LNCAP (cell line): Measurements from ENCODE around the gene SLC39A3.

Experiments
- CTCF ChIP-seq: fragments of 450-650 bp; IDR thresholded peaks from 2 replicates; pipeline ENCODE4 v1.5.1; 2017; ENCODE audit warnings: mild to moderate bottlenecking

SLC39A3 gene

GRCh38 chr19:2700660-2701360, 39.0 kb downstream of the SLC39A3 start:
- no peak for TF ChIP-seq CTCF

- no peak for TF ChIP-seq CTCF
These were observed 40.2 kb downstream of the SLC39A3 start for GRCh38 chr19:2699413-2700140.

GRCh38 chr19:2694196-2694595, 45.6 kb downstream of the SLC39A3 start:
- TF ChIP-seq CTCF, result no peak

- TF ChIP-seq CTCF, result no peak
These were observed 46.2 kb downstream of the SLC39A3 start for GRCh38 chr19:2693492-2694160.

- TF ChIP-seq CTCF, result no peak
These were observed 47.9 kb downstream of the SLC39A3 start for GRCh38 chr19:2691951-2692350.

GRCh38 chr19:2690856-2691255, 49.0 kb downstream of the SLC39A3 start:
- TF ChIP-seq CTCF, result no peak

- no peak for TF ChIP-seq CTCF
These were observed 53.5 kb downstream of the SLC39A3 start for GRCh38 chr19:2686360-2686759.
